ENCODE data around the gene TLN1. TPM values are rescaled to one million over a fixed set of nuclear protein-coding genes. Genes with fewer than 3 reads are reported as not detected.

The TLN1 gene
- total RNA-seq, 2 donors from 2014 or later, result 259 to 617 TPM

DNA sequence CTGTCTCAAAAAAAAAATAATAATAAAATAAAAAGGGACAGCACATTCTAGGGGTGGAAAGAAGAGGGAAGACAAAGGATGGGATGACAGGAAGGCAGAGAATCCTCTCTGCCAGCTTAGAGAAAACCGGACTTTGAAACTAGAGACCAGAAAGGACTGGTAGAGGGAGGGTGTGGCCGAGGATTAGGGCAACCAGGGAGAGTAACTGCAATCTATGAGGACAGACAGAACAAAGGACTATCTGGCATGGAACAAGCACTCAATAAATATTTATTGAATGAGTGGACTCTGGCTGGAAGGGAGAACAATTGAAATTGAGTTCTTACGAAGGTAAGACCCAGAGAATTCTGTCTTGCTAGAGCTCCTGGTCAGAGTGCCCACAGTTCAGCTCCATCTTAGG lies 14.6 kb upstream of the TLN1 start:
- Mint-ChIP-seq H3K4me3 (peak overlapping the region; percentile 90), H3K36me3 (ENCODE audit: low read depth) (peaks cover 10% of the 10 kb centered on the region), H3K4me1 (peaks cover 47% of the 10 kb centered on the region), H3K27me3 (no peaks in the 10 kb centered on the region), H3K27ac (peak overlapping the region; percentile 88)
- no peak for ATAC-seq
- no peak for DNase-seq
- H3K9me3 ChIP-seq (ENCODE audit: control insufficient read depth, low read length, poor library complexity, severe bottlenecking), result no peaks in the 10 kb centered on the region

DNA sequence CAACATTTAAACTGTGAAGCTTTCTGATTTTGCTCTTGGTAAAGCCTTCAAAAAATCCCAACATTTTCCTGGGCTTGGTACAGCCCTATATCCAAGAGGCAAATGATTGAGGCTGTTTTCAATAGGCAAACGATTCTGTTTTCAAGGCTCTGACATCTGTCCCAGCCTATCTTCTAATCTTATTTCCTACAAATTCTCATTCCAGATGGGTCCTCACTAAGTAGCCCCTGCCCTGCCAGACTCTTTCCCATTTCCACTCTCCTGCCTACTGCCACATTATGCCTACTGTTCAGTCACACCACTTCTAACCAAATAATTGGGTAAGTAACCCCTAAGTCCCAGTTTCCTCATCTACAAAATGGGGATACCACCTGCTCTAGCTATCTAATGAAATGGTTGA lies 13.6 kb upstream of the TLN1 start:
- peak overlapping the region; percentile 73 for H3K4me3 Mint-ChIP-seq
- ATAC-seq (no peak), DNase-seq (no peak)
- peak overlapping the region; percentile 88 for H3K27ac Mint-ChIP-seq
- no peaks in the 10 kb centered on the region for H3K9me3 ChIP-seq (ENCODE audit: control insufficient read depth, low read length, poor library complexity, severe bottlenecking)
- H3K36me3 Mint-ChIP-seq (ENCODE audit: low read depth), result peaks cover 10% of the 10 kb centered on the region
- peaks cover 47% of the 10 kb centered on the region for H3K4me1 Mint-ChIP-seq
- H3K27me3 Mint-ChIP-seq, result no peaks in the 10 kb centered on the region

GRCh38 chr9:35743880-35744518 lies 12.0 kb upstream of the TLN1 start:
- Mint-ChIP-seq H3K4me1 (peaks cover 40% of the 10 kb centered on the region), H3K27ac (no peak overlapping the region), H3K4me3 (no peak overlapping the region), H3K27me3 (no peaks in the 10 kb centered on the region), H3K36me3 (ENCODE audit: low read depth) (peaks cover 8% of the 10 kb centered on the region)
- no peaks in the 10 kb centered on the region for H3K9me3 ChIP-seq (ENCODE audit: control insufficient read depth, low read length, poor library complexity, severe bottlenecking)
- no peak for ATAC-seq
- no peak for DNase-seq

- DNase-seq (no peak), ATAC-seq (no peak)
- H3K9me3 ChIP-seq (ENCODE audit: control insufficient read depth, low read length, poor library complexity, severe bottlenecking), result no peaks in the 10 kb centered on the region
- Mint-ChIP-seq H3K27me3 (no peaks in the 10 kb centered on the region), H3K4me1 (peaks cover 43% of the 10 kb centered on the region), H3K36me3 (ENCODE audit: low read depth) (peaks cover 8% of the 10 kb centered on the region), H3K4me3 (no peak overlapping the region), H3K27ac (peak overlapping the region; percentile 16)
Measured at GRCh38 chr9:35743452-35743851, 11.5 kb upstream of the TLN1 start.

DNA sequence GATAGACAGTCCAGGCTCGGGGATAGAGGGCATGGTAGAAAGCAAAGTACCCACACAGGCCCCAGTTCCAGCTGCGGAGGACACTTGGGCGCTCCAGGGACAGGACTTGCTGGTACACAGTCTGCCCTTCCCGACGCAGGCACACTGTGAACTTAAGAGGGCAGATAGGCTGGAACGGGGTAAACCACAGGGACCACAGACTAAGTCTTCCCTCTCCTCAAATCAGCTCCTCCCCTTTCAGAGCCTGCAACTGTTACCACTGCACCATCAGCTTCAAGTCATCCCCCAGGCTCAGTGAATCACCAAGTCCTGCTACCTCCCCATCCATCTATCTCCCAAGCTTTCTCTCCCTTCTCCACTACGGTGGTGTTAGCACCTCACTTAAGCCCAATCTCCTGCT lies 9.7 kb upstream of the TLN1 start:
- DNase-seq, result no peak
- H3K36me3 Mint-ChIP-seq (ENCODE audit: low read depth), result peaks cover 8% of the 10 kb centered on the region
- H3K9me3 ChIP-seq (ENCODE audit: control insufficient read depth, low read length, poor library complexity, severe bottlenecking), result no peaks in the 10 kb centered on the region
- peaks cover 33% of the 10 kb centered on the region for H3K4me1 Mint-ChIP-seq
- ATAC-seq, result peak; percentile 78
- no peaks in the 10 kb centered on the region for H3K27me3 Mint-ChIP-seq
- peak overlapping the region; percentile 45 for H3K27ac Mint-ChIP-seq
- H3K4me3 Mint-ChIP-seq, result peak overlapping the region; percentile 63

DNA sequence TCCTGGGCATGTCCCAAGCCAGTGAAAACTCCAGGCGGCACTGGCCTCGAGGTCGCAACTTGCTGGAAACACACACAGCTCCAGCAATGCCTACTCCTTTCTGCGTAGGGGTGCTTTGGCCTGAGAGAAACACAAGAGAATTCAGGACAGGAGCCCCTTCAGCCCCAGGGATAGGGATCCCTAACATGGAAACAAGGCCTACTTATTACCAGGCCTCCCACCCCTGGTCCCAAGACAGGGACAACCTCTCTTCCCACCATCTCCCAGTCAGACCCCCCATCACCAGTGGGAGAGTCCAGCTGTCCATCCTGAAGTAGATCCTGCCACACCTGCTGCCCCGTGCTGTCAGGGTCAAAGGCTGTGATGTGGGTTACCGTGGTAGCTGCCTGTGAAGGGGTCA lies 8.2 kb upstream of the TLN1 start:
- no peak overlapping the region for H3K27ac Mint-ChIP-seq
- H3K4me1 Mint-ChIP-seq, result peaks cover 25% of the 10 kb centered on the region
- DNase-seq (no peak), ATAC-seq (no peak)
- no peaks in the 10 kb centered on the region for H3K27me3 Mint-ChIP-seq
- H3K9me3 ChIP-seq (ENCODE audit: control insufficient read depth, low read length, poor library complexity, severe bottlenecking), result no peaks in the 10 kb centered on the region
- peaks cover 4% of the 10 kb centered on the region for H3K36me3 Mint-ChIP-seq (ENCODE audit: low read depth)
- H3K4me3 Mint-ChIP-seq, result no peak overlapping the region

GRCh38 chr9:35738924-35739323 lies 6.9 kb upstream of the TLN1 start:
- H3K4me3 Mint-ChIP-seq, result no peak overlapping the region
- peaks cover 4% of the 10 kb centered on the region for H3K36me3 Mint-ChIP-seq (ENCODE audit: low read depth)
- peaks cover 22% of the 10 kb centered on the region for H3K4me1 Mint-ChIP-seq
- peak overlapping the region; percentile 16 for H3K27ac Mint-ChIP-seq
- no peak for DNase-seq
- no peaks in the 10 kb centered on the region for H3K9me3 ChIP-seq (ENCODE audit: control insufficient read depth, low read length, poor library complexity, severe bottlenecking)
- ATAC-seq, result no peak
- no peaks in the 10 kb centered on the region for H3K27me3 Mint-ChIP-seq

- ATAC-seq (no peak), DNase-seq (no peak)
- H3K27me3 Mint-ChIP-seq, result no peaks in the 10 kb centered on the region
- no peaks in the 10 kb centered on the region for H3K36me3 Mint-ChIP-seq (ENCODE audit: low read depth)
- H3K4me1 Mint-ChIP-seq, result peaks cover 25% of the 10 kb centered on the region
- no peaks in the 10 kb centered on the region for H3K9me3 ChIP-seq (ENCODE audit: control insufficient read depth, low read length, poor library complexity, severe bottlenecking)
- H3K27ac Mint-ChIP-seq, result peak overlapping the region; percentile 27
- H3K4me3 Mint-ChIP-seq, result no peak overlapping the region
Measured at GRCh38 chr9:35738186-35738585, 6.2 kb upstream of the TLN1 start.

GRCh38 chr9:35737143-35737542 lies 5.1 kb upstream of the TLN1 start:
- no peak overlapping the region for H3K4me3 Mint-ChIP-seq
- DNase-seq (no peak), ATAC-seq (no peak)
- no peaks in the 10 kb centered on the region for H3K36me3 Mint-ChIP-seq (ENCODE audit: low read depth)
- no peaks in the 10 kb centered on the region for H3K9me3 ChIP-seq (ENCODE audit: control insufficient read depth, low read length, poor library complexity, severe bottlenecking)
- H3K27ac Mint-ChIP-seq, result no peak overlapping the region
- H3K27me3 Mint-ChIP-seq, result no peaks in the 10 kb centered on the region
- peaks cover 28% of the 10 kb centered on the region for H3K4me1 Mint-ChIP-seq

DNA sequence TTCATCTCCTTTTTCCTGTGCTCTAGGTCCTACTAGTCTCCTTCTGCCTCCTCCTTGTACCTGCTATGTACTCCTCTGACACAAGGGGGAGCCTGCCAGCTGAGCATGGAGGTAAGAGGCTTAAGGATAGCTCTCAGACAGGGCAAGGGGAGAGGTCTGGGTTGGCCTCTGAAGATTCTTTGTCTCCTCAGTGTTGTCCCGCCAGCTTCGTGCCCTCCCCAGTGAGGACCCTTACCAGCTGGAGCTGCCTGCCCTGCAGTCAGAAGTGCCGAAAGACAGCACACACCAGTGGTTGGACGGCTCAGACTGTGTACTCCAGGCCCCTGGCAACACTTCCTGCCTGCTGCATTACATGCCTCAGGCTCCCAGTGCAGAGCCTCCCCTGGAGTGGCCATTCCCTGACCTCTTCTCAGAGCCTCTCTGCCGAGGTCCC lies 4.2 kb upstream of the TLN1 start:
- peak; percentile 20 for ATAC-seq
- H3K27ac Mint-ChIP-seq, result peak overlapping the region; percentile 29

DNA sequence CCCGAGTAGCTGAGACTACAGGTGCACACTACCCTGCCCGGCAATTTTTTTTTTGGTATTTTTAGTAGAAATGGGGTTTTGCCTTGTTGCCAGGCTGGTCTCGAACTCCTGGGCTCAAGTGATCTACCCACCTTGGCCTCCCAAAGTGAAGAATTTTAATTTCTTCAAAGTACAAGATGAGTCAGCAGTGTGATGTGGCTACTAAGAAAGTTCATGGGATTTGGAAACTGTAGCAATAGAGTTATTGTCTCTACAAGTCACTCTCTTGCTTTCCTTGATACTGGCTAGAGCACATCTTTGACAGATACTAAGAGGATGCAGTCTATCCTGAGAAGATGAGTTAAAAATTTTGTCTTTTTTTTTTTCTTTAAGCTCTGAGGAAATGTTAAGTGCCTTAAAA lies 2.1 kb upstream of the TLN1 start:
- H3K27ac Mint-ChIP-seq, result no peak overlapping the region
- no peaks in the 10 kb centered on the region for H3K9me3 ChIP-seq (ENCODE audit: control insufficient read depth, low read length, poor library complexity, severe bottlenecking)
- no peak overlapping the region for H3K4me3 Mint-ChIP-seq
- peaks cover 3% of the 10 kb centered on the region for H3K36me3 Mint-ChIP-seq (ENCODE audit: low read depth)
- ATAC-seq (no peak), DNase-seq (no peak)
- H3K4me1 Mint-ChIP-seq, result peaks cover 18% of the 10 kb centered on the region
- no peaks in the 10 kb centered on the region for H3K27me3 Mint-ChIP-seq

More for the DNA sequence above, 4.2 kb upstream of the TLN1 start:
- Mint-ChIP-seq H3K4me3 (no peak overlapping the region), H3K36me3 (ENCODE audit: low read depth) (no peaks in the 10 kb centered on the region), H3K4me1 (peaks cover 20% of the 10 kb centered on the region), H3K27me3 (no peaks in the 10 kb centered on the region)
- no peaks in the 10 kb centered on the region for H3K9me3 ChIP-seq (ENCODE audit: control insufficient read depth, low read length, poor library complexity, severe bottlenecking)
- DNase-seq, result peak; percentile 25 to 61 (median 47)

GRCh38 chr9:35732800-35733541 lies 976 bp upstream of the TLN1 start:
- Mint-ChIP-seq H3K36me3 (ENCODE audit: low read depth) (peaks cover 3% of the 10 kb centered on the region), H3K27me3 (no peaks in the 10 kb centered on the region), H3K4me1 (peaks cover 15% of the 10 kb centered on the region), H3K27ac (no peak overlapping the region), H3K4me3 (peak overlapping the region; percentile 98)
- ATAC-seq (no peak), DNase-seq (no peak)
- no peaks in the 10 kb centered on the region for H3K9me3 ChIP-seq (ENCODE audit: control insufficient read depth, low read length, poor library complexity, severe bottlenecking)

DNA sequence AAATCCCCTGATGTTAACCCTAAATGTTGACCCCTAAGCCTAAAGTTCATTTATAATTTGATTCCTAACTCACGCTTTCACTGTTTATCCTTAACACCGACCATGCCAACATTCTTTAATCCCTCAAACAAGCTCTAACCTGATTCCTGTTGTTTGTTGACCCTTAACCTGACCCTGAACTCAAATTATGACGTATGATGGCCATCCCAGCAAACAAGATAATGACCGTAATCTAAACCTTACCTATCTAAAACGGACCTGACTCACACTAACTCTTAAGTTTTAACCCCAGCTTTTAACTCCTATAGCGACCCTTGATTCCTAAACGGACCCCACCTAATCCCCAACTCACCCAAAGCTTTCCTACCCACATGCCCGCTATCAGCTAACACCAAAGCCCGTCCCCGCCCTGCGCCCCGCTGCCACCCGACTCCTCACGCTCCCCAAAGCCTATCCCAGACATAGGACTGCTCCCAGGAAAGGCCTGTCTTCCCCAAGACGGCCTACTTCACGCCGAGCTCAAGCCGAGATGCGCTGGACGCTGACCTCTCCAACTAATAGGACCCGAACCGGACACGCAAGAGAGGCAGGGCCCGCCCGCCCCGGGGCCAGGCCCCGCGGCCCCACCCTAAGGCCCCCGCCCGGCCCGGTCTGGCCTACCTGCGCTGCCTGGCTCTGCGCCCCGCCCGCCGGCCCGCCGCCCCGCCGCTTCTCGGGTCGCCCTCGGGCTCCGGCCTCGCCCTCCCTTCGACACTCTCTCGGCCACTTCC lies 395 bp downstream of the TLN1 start:
- Mint-ChIP-seq H3K36me3 (ENCODE audit: low read depth) (peaks cover 3% of the 10 kb centered on the region), H3K27ac (no peak overlapping the region), H3K27me3 (no peaks in the 10 kb centered on the region), H3K4me3 (peak overlapping the region; percentile 98), H3K4me1 (peaks cover 20% of the 10 kb centered on the region)
- no peak for DNase-seq
- no peak for ATAC-seq
- no peaks in the 10 kb centered on the region for H3K9me3 ChIP-seq (ENCODE audit: control insufficient read depth, low read length, poor library complexity, severe bottlenecking)

Data from T-helper 17 cell (primary cell).